Breast epithelium (tissue), 3 donors: ENCODE measurements around the gene KRT36.

ENCODE experiments used
- POLR2A ChIP-seq: fragments of 450-650 bp; IDR thresholded peaks from one replicate; pipeline ENCODE4 v1.6.1; 2016; ENCODE audit warnings: antibody characterized with exemption, mild to moderate bottlenecking, moderate library complexity
- TF ChIP-seq, protein P1 (sequence below), 3 donors: fragments of 450-650 bp; IDR thresholded peaks; one replicate each; pipeline ENCODE4 v1.5.1; 2016 to 2017; ENCODE audit warnings: antibody characterized with exemption in 3 of 3, mild to moderate bottlenecking in 3 of 3, moderate library complexity in 3 of 3

DNA sequence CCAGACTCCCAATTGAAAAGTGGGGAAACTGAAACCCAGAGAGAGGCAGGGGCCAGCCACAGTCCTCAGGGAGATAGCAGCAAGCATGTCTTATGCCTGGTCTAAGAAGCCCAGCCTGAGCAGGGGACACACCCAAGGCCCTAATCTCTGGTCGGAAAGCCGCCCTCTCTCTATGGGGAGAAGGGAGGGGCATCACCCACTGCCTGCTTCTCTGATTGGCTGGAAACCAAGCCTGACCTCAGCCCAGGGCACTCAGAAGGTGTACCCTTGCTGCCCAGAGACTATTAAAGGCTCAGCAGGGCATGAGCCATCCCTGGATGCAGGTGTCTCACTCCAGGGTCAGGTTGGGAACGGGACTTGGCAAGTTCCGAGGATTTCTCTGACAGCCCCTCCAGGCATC is 21.4 kb upstream of the KRT36 start:
- TF ChIP-seq, protein P1, sequence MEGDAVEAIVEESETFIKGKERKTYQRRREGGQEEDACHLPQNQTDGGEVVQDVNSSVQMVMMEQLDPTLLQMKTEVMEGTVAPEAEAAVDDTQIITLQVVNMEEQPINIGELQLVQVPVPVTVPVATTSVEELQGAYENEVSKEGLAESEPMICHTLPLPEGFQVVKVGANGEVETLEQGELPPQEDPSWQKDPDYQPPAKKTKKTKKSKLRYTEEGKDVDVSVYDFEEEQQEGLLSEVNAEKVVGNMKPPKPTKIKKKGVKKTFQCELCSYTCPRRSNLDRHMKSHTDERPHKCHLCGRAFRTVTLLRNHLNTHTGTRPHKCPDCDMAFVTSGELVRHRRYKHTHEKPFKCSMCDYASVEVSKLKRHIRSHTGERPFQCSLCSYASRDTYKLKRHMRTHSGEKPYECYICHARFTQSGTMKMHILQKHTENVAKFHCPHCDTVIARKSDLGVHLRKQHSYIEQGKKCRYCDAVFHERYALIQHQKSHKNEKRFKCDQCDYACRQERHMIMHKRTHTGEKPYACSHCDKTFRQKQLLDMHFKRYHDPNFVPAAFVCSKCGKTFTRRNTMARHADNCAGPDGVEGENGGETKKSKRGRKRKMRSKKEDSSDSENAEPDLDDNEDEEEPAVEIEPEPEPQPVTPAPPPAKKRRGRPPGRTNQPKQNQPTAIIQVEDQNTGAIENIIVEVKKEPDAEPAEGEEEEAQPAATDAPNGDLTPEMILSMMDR (IDR thresholded peaks at IDR 0.05): no peak
- no peak for TF ChIP-seq POLR2A
